Measurements from ENCODE around the gene CHRNE. TPM values are rescaled to one million over a fixed set of nuclear protein-coding genes. Genes with fewer than 3 reads are reported as not detected.

The CHRNE gene
- total and polyA plus RNA-seq, 12 donors = 0.19 to 1.6 (median 0.53) TPM

- intact Hi-C loops (cut with DNase I) = loop anchor here in 2 of 10 donors (5.0 to 10.0 kb wide), 2 partner anchors 182 to 189 kb away; partner anchors contain the start of genes ARRB2 (in 1 of the 2) and PELP1 (in 1 of the 2)
- Histone ChIP-seq H3K9me3 (no peaks in the 10 kb centered on the region), H3K27me3 (peaks cover 0 to 5% (median 3%) of the 10 kb centered on the region in 7 donors), H3K4me1 (peaks cover 0 to 8% (median 5%) of the 10 kb centered on the region in 9 donors), H3K27ac (no peak overlapping the region), H3K36me3 (peaks cover 13 to 84% (median 59%) of the 10 kb centered on the region in 9 donors), H3K4me3 (no peak overlapping the region)
- DNase-seq (no peak), ATAC-seq (no peak)
- 89 to 91% methylated on average over 31 of the region's 31 CpGs for WGBS, 2 donors
- no peak for TF ChIP-seq CTCF (IDR thresholded peaks at IDR 0.05)
Measured at GRCh38 chr17:4893721-4894560, 9.0 kb downstream of the CHRNE start.

- H3K36me3 ChIP-seq = peaks cover 13 to 89% (median 60%) of the 10 kb centered on the region in 9 donors
- no peaks in the 10 kb centered on the region for H3K27me3 ChIP-seq
- 89 to 90% methylated on average over 17 to 18 of the region's 18 CpGs for WGBS, 2 donors
- no peak overlapping the region for H3K4me3 ChIP-seq
- intact Hi-C loops (cut with DNase I) = loop anchor here in 2 of 10 donors (5.0 to 10.0 kb wide), 2 partner anchors 181 to 188 kb away; partner anchors contain the start of genes ARRB2 (in 1 of the 2) and PELP1 (in 1 of the 2)
- peaks cover 0 to under 1% (median 0%) of the 10 kb centered on the region in 9 donors for H3K4me1 ChIP-seq
- DNase-seq = no peak
- no peak for TF ChIP-seq CTCF (IDR thresholded peaks at IDR 0.05)
- no peaks in the 10 kb centered on the region for H3K9me3 ChIP-seq
- no peak for ATAC-seq
- H3K27ac ChIP-seq = no peak overlapping the region
Measured at GRCh38 chr17:4893272-4893671, 9.6 kb downstream of the CHRNE start.

DNA sequence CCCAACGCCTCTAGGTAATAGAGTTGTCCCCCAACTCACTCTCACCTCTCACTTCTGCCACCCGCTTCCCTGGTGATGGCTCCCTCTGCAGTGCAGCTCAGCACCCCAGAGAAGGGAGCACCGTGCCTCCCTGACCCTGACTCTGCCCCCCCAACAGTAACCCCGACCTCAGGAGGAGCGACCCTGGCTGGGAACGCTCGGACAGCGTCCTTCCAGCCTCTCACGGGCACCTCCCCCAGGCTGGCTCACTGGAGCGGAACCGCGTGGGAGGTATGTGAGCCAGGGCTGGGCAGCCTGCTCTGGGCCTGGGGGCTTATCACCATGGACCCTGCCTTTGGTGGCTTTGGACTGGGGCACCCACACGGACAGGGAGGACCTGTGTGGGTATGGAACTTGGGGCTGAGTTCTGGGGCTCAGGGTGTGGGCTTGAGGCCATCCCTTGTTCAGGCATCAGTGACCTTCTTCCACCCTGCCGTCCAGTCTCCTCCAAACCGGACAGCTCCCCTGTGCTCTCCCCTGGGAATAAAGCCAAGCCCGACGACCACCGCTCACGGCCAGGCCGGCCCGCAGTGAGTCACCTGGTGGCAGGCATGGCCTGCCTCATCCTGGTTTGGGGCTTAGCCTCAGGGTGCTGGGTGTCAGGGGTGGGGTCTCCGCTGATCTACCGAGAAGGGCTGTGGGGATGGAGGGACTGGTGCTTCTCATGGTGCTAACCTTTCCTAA, 10.2 kb downstream of the CHRNE start:
- Histone ChIP-seq H3K36me3 (peaks cover 13 to 96% (median 65%) of the 10 kb centered on the region in 9 donors), H3K4me1 (no peaks in the 10 kb centered on the region), H3K27ac (no peak overlapping the region), H3K27me3 (no peaks in the 10 kb centered on the region), H3K9me3 (no peaks in the 10 kb centered on the region), H3K4me3 (no peak overlapping the region)
- intact Hi-C loops (cut with DNase I) = loop anchor here in 2 of 10 donors (5.0 to 10.0 kb wide), 2 partner anchors 180 to 188 kb away; partner anchors contain the start of genes ARRB2 (in 1 of the 2) and PELP1 (in 1 of the 2)
- DNase-seq (no peak), ATAC-seq (no peak)
- TF ChIP-seq CTCF (IDR thresholded peaks at IDR 0.05) = no peak
- WGBS, 2 donors = 87 to 90% methylated on average over 23 of the region's 23 CpGs

Measured in heart right ventricle (tissue), 16 donors.